Germinal center (tissue), 1 donor: Measurements from ENCODE around the gene OR11H6.
"Not testable (repeated sequence)": the region's sequence is repeated elsewhere in the genome, so short reads cannot be mapped to it uniquely, and the experiment has no call there.

Source experiments
- DNase-seq: peaks from one replicate; pipeline ENCODE4 v3.0.0; 2012; ENCODE audit warnings: mixed read lengths, low spot score

The OR11H6 gene, protein sequence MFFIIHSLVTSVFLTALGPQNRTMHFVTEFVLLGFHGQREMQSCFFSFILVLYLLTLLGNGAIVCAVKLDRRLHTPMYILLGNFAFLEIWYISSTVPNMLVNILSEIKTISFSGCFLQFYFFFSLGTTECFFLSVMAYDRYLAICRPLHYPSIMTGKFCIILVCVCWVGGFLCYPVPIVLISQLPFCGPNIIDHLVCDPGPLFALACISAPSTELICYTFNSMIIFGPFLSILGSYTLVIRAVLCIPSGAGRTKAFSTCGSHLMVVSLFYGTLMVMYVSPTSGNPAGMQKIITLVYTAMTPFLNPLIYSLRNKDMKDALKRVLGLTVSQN

DNA sequence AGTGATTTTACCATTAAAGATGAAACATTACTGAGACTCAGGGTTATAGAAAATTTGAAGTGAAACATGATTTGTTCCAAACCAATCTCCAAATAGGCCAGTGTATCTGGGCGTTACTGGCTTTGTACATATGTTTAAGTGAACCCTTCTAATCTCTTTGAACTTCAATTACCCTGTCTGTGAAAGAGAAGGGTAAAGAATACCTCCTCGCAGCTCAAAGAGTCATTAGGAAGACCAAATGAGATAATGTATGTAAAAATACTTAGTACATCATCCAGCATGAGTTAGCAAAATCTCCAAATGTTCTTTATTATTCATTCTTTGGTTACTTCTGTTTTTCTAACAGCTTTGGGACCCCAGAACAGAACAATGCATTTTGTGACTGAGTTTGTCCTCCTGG, at the start of gene OR11H6:
Gene OR11H6 (plus strand): TSS at position 301 of the 400 bp plus-strand sequence. CDS start 0 bp downstream, at position 301.
- no peak for DNase-seq

DNA sequence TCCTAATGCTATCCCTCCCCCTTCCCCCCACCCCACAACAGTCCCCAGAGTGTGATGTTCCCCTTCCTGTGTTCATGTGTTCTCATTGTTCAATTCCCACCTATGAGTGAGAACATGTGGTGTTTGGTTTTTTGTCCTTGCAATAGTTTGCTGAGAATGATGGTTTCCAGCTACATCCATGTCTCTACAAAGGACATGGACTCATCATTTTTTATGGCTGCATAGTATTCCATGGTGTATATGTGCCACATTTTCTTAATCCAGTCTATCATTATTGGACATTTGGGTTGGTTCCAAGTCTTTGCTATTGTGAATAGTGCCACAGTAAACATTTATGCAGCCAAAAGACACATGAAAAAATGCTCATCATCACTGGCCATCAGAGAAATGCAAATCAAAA, 49.3 kb upstream of the OR11H6 start:
- DNase-seq = not testable (repeated sequence)

DNA sequence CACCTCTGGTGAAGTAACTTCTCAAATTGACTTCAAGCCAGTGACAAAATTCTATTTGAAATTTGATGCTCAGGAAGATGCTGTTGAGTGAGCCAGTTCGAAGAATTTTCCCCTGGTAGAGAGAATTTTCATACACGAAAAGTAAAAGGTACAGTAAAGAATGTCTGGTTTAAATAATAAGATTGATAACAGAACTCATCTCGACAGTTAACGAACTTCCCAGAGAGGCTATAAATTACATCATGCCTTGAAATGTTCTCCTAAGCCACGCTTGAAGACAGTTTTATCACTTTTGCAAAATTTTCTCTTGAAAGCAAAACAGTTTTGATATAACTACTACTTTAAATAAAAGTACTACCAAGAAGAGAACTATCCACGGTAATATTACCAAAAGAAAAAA, 47.2 kb upstream of the OR11H6 start:
- DNase-seq = no peak

DNA sequence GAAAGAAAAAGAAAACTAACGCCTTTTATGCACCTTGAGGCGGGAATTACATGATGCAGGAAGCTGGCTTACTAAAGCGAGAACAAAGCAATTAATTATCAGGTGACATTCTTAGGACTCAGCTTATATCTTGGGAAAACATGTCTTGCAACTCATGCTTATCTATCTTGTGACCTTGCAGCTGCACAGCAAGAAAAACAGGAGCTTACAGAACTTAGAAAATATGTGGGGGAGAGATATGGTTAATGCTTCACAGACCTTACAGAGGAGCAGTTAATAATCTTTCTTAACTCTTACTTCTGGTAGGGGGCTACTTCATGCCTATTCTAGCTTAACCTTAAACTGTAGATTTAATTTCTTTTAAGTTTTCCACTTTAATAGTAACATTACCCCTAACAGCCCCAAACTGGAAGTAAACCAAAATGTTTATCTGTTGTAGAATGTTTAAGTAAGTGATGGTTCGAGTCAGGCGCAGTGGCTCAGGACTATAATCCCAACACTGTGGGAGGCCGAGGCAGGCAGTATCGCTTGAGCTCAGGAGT, 46.0 kb upstream of the OR11H6 start:
- no peak for DNase-seq

DNA sequence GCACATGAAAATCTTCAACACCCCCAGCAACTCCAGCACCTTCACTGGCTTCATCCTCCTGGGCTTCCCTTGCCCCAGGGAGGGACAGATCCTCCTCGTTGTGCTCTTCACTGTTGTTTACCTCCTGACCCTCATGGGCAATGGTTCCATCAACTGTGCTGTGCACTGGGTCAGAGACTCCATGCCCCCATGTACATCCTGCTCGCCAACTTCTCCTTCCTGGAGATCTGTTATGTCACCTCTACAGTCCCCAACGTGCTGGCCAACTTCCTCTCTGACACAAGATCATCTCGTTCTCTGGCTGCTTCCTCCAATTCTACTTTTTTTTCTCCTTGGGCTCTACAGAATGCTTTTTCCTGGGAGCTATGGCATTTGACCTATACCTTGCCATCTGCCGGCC, 44.3 kb upstream of the OR11H6 start:
- DNase-seq = no peak

DNA sequence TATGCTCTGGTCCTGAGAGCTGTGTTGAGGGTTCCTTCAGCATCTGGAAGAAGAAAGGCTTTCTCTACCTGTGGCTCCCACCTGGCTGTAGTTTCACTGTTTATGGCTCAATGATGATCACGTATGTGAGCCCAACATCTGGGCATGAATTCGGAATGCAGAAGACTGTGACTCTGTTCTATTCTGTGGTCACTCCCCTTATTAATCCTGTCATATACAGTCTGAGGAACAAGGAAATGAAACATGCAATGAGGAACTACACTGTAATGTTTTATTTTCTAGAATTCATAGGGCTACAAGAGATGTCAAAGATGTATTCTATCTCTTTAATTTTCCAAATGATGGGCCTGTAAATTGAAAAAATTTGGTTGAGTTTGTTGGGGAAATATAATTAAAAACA, 43.6 kb upstream of the OR11H6 start:
- DNase-seq = no peak

DNA sequence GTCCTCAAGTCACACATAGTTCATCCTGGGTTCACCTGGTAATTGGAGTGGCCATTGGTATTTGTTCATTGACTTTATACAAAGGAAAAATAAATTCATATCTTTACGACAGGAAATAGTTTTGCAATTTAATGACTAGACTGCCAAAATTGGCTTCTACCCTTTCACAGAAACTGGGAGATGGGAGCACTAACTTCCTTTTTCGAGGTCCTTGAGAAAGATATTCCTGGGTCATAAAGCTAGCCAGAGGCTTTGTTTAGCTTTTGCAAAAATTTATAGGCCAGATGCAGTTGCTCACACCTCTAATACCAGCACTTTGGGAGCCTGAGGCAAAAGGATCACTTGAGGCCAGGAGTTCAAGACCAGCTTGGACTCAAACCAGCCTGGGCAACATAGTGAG, 43.0 kb upstream of the OR11H6 start:
- no peak for DNase-seq

DNA sequence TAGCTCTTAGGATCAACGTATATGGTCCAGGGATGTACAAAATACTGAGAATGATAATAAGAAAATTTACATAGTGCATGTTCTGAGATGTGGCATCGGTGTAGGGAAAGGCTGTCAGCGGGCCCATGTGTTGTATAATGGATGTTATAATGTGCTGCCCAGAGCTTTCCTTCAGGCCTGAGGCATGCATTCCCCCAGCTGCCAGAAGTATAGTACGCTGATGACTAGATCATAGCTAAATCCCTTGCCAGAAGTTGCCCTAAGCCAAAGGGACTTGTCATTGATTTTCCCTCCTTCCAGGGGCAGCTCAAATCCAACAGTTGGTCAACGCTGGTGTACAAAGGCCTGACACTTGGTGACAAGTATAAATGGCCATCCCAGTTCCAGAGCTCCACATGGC, 39.3 kb upstream of the OR11H6 start:
- DNase-seq = no peak

DNA sequence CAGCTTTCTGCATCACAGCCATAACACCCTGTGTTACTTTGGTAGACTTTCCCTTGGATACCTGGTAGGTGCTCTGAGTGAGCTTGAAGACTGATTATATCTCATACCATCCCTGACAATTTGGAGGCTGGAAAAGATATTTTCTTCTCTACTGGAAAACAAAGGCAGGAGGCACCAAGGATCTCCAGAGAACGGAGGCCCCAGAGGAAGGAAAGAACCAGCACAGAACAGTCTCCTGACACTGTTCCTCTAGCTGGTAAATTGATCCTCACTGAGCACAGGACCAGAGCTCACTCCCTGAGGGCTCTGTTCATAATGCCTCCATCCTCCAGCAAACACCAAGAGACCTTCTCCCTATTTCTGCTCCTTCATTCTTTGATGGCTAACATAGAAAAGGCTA, 32.9 kb upstream of the OR11H6 start, which contains the start of gene OR11G2:
Gene OR11G2 (plus strand): TSS at position 301 of the 400 bp plus-strand sequence. CDS start 6,542 bp downstream, outside the sequence.
- no peak for DNase-seq

DNA sequence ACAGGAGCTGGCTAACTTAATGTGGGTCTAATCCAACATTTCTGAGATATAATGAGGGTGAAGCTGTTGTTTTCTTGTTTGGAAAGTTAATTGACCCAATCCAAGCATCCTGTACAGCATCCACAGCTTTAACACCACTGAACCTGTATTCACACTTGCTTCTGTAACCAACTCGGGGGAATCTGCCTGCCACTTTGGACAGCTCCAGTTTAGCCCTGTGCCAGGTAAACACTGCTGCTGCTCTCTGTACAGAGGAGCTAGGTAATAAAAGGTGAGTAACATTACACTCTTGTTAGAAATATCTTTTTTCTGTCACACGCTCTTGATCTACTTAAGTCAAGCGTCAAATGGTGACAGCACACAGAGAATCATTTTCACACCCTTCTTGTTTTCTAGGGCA, 32.1 kb upstream of the OR11H6 start:
- DNase-seq = no peak

DNA sequence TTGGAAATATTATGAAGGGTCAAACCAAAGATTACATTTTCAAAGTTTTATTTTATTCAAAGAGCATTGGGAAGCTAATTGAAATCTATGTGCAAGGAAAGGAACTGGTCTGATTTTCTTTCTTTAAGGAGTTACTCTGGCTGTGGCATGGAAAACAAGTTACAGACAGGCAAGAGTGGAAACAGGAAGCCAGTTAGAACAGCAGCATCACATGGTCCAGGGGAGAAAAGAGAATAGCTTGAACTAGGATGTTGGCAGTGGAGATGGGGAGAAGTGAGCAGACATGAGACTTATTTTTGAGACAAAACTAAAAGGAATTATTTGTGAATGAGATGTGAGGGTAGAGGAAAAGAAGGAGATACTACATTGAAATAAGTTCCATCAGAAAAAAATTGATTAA, 29.4 kb upstream of the OR11H6 start:
- DNase-seq = no peak

DNA sequence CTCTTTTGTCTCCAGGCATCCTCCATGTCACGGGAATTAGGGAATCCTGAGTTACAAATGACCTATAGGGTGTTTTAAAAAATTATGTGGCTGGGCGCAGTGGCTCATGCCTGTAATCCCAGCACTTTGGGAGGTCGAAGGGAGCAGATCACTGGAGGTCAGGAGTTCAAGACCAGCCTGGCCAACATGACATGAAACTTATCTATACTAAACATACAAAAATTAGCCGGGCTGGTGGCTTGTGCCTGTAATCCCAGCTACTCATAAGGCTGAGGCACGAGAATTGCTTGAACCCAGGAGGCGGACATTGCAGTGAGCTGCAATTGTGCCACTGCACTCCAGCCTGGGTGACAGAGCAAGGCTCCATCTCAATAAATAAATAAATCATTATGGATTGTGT, 28.3 kb upstream of the OR11H6 start:
- not testable (repeated sequence) for DNase-seq

DNA sequence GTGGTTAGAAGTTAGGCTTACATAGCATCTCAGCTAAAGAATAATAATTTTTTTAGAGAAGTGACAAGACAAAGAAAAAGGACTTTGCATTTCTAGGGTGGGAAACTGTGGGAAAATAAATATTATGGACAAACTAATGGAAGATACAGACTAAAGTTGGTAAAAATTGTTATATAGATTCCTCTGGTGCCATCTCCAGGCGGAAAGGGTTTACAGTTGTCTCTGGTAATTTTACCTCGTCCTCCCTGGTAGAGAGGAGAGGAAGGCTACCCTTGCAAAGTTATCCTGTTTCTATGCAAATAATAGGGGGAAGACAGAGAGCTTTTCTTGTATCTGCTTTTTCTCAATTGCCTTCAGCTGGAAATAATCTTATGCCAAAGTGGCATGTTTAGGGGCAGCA, 27.6 kb upstream of the OR11H6 start:
- no peak for DNase-seq

DNA sequence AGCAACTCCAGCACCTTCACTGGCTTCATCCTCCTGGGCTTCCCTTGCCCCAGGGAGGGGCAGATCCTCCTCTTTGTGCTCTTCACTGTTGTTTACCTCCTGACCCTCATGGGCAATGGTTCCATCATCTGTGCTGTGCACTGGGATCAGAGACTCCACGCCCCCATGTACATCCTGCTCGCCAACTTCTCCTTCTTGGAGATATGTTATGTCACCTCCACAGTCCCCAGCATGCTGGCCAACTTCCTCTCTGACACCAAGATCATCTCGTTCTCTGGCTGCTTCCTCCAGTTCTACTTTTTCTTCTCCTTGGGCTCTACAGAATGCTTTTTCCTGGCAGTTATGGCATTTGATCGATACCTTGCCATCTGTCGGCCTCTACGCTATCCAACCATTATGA, 26.1 kb upstream of the OR11H6 start:
- DNase-seq = no peak

DNA sequence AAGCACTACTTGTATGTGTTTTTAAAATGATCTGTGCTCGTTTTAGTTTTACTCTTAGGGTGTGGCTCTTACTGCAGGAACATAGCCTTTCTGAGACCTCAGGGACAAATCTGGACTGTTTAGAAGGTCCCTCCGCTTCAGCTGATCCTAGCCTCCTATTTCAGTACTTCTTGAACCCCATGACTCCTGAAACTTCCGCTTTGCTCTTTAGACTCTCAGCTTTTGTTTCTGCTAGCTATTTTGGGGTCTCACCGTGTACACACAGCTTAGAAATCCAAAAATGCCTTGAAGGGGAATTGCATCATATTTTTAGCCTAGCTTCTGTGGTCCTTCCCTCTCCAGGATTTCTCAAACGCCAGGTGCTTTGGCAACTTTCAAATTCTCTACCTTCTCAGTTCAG, 24.5 kb upstream of the OR11H6 start:
- DNase-seq = no peak

DNA sequence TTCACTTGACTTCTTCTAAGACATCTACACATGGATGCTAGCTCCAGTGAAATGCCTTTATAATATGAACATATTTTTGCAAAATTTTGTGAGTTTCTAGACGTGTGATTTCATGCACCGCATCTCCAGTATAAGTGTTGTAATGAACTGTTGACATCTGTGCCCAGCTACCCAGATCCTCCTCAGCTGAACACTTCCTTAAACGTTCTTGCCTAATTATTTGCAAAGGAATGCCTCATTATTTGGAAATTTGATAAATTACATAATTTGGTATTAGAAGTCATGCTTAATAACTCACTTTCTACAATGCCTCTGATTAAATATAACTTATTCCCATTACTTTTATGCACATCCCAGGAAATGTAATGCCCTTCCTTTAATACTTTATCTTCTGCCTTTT, 18.8 kb upstream of the OR11H6 start:
- no peak for DNase-seq

DNA sequence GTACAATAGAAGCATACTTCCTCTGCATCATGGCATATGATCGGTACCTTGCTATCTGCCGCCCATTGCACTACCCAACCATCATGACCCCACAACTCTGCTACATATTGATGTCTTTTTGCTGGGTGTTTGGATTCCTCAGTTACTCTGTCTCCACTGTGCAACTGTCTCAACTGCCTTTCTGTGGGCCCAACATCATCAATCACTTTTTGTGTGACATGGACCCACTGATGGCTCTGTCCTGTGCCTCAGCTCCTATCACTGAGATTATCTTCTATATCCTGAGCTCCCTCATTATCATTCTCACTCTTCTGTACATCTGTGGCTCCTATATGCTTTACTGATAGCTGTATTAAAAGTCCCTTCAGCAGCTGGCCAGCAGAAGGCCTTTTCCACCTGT, 13.9 kb upstream of the OR11H6 start:
- no peak for DNase-seq

DNA sequence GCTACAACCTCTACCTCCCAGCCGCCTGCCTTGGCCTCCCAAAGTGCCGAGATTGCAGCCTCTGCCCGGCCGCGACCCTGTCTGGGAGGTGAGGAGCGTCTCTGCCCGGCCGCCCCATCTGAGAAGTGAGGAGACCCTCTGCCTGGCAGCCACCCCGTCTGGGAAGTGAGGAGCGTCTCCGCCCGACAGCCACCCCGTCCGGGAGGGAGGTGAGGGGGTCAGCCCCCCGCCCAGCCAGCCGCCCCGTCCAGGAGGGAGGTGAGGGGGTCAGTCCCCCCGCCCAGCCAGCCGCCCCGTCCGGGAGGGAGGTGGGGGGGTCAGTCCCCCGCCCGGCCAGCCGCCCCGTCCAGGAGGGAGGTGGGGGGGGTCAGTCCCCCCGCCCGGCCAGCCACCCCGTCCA, 11.1 kb upstream of the OR11H6 start:
- not testable (repeated sequence) for DNase-seq

DNA sequence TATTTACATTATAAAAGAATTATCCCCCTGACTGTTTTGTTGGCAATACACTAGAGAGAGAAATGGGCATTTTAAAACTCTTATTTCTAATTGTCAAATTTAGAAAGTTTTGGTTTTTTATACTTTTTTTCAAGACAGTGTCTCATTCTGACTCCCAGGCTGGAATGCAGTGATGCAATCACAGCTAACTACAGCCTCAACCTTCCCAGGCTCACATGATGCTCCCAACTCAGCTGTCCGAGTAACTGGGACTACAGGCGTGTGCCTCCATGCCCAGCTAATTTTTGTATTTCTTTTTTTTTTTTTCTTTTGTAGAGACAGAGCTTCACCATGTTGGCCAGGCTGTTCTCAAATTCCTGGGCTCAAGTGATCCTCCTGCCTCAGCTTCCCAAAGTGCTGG, 8.3 kb upstream of the OR11H6 start:
- DNase-seq = no peak

DNA sequence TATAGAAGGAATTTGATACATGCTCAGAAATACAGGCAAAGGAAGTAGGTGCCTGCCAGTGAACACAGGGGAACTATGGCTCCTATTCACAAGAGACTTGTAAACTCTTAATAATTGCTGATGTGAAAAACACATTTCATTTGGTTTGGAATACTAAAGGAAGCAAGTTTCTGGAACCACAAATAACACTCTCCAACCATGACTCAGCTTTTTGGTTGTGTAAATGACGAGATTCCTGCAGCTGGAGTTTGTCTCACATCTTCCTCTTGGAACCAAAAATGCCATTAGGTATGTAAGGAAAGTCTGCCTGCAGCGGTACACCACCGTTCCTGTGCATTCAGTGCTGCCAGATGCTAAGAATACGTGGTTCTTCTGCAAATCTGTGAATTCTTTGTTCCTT, 4.5 kb upstream of the OR11H6 start:
- DNase-seq = no peak

DNA sequence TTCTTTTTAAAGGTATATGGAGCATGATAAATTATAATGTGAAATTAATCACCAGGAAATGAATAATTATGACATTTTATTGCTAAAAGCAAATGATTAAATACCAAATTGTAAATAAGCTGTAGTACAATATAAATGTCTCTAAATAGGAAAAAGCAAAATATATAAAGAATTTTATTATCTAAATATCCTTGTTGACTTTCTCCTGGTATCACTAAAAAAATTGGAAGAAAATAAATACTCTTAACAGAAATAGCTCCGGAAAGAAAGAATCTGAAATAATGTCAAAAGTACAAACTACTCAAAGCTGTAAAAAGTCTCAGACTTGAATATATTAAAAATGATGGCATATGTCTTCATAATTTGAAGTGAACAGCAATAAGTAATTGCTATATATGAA, 5.2 kb downstream of the OR11H6 start, which contains the start of gene OR11H7:
Gene OR11H7 (plus strand): TSS at position 301 of the 400 bp plus-strand sequence.
- no peak for DNase-seq

DNA sequence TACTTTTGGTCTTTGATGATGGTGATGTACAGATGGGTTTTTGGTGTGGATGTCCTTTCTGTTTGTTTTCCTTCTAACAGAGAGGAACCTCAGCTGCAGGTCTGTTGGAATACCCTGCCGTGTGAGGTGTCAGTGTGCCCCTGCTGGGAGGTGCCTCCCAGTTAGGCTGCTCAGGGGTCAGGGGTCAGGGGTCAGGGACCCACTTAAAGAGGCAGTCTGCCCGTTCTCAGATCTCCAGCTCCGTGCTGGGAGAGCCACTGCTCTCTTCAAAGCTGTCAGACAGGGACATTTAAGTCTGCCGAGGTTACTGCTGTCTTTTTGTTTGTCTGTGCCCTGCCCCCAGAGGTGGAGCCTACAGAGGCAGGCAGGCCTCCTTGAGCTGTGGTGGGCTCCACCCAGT, 11.9 kb downstream of the OR11H6 start:
- DNase-seq = not testable (repeated sequence)

DNA sequence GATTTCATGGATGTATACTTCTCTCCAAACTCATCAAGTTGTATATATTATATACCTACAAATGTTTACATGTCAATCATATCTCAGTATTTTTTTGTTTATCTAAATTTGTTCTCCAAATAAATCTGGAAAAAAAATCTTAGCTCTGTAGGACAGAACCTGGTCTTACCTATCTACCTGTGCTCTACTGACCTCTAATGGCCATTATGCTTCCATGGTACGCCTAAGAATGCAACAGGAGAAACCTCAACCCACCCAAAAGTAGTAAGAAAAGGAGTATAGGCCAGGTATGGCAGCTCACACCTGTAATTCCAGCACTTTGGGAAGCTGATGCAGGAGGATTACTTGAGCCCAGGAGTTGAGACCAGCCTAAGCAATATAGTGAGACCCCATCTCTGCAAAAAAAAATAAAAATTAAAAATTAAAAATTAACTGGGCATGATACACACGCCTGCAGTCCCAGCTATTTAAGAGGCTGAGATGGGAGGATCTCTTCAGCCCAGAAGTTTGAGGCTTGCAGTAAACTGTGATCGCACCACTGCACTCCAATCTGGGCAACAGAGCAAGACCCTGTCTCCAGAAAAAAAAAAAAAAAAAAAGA, 24.2 kb downstream of the OR11H6 start:
- DNase-seq = no peak
